OCI-LY7 (cell line): Measurements from ENCODE around the gene TRIO.

Source experiments
- CTCF ChIP-seq: fragments of 200-600 bp; sonication (generic); conservative IDR thresholded peaks from 2 replicates; pipeline ENCODE4 v1.5.1; 2014; ENCODE audit warnings: mild to moderate bottlenecking, antibody characterized with exemption, low read length, moderate library complexity, mixed read lengths
- EZH2phosphoT487 ChIP-seq: fragments of 200-600 bp; sonication (generic); IDR thresholded peaks from 2 replicates; pipeline ENCODE4 v1.6.1; 2018; ENCODE audit warnings: low read depth, borderline replicate concordance, mild to moderate bottlenecking, mixed run types, antibody characterized with exemption, low read length, moderate library complexity, mixed read lengths

GRCh38 chr5:14357441-14357840 is 214.3 kb downstream of the TRIO start:
- no peak for TF ChIP-seq CTCF
- TF ChIP-seq EZH2phosphoT487 = no peak
